Femur (tissue), 1 donor: ENCODE data around the gene GLI2.

Experiments used
- DNase-seq: peaks from one replicate; pipeline ENCODE4 v3.0.0-alpha.2; 2017

GLI2 gene

DNA sequence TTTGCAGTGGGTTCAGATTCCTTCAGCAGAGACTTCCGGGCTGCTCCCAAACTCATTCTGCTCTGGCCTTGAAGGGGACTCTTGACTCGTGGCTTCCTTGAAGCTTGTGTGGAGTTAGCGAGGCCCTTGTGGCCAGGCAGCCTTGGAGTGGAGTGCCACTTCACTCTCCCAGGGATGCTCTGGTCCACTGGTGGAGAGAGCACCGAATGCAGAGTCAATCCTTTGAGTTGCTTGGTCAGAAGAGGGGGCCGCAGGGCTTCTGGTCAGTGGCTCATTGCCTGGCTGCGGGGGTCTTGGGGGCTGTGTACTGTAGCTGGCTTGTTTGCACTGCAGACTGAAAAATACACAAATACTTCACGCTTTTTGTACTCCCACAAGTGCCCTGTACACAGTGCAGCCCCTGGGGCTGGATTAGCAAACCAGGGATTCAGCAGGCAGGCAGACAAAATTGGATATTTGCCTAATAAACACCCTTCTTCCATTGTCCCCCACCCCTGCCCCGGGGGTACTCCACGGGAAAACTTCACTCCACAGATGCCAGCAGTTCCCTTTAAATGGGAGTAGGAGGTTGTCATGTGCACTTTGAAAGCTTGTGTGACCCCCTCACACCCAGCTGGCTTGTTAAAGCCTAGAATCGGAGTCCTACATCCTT lies 3.2 kb downstream of the GLI2 start:
- no peak for DNase-seq

DNA sequence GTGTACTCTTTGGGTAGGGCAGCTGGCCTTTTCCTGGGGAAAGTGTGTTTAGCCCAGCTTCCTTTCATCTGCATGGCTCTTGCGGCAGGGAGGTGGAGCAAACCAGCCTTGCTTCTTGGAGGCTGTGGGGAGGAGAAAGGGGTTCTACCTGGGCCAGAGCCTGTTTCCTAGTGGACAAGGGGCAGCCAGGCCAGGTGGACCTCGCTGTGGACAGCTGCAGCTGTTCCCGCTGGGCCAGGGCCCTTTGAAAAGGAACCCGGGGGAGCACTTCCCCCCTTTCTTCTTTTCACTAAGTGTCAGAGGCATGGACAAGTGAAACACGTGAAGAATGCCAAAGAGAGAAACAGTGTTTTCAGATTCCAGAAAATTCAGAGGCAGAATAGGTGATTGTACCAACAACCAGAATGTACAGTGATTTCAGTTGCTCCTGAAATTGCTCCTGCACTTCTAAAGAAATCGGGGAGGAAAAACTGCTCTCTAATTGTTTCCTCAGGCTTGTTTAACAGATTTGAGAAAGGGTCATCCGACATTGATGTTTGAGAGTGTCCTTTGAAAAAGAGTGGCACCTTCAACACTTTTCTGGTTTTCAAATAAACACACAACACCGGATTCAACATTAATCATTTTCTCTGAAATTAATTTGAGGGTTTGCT lies 3.9 kb downstream of the GLI2 start:
- DNase-seq: no peak

DNA sequence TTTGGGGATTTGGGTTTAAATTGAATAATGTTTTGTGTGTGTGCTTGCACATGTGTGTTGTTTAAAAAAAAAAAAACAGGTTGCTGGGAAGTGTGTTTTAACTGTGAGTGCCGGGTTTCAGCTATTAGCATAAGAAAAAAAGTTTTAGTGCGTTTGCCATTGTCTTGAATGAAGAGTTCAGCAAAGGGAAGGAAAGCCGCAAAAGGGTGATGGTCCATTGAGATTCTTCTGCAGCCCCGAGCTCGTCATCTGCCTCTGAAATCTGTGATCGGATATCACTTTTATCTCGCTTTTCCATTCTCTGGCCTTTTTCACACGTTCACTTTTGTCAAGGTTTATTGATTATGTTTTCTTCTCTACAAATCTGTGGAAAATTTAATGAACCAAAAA lies 4.7 kb downstream of the GLI2 start:
- no peak for DNase-seq

DNA sequence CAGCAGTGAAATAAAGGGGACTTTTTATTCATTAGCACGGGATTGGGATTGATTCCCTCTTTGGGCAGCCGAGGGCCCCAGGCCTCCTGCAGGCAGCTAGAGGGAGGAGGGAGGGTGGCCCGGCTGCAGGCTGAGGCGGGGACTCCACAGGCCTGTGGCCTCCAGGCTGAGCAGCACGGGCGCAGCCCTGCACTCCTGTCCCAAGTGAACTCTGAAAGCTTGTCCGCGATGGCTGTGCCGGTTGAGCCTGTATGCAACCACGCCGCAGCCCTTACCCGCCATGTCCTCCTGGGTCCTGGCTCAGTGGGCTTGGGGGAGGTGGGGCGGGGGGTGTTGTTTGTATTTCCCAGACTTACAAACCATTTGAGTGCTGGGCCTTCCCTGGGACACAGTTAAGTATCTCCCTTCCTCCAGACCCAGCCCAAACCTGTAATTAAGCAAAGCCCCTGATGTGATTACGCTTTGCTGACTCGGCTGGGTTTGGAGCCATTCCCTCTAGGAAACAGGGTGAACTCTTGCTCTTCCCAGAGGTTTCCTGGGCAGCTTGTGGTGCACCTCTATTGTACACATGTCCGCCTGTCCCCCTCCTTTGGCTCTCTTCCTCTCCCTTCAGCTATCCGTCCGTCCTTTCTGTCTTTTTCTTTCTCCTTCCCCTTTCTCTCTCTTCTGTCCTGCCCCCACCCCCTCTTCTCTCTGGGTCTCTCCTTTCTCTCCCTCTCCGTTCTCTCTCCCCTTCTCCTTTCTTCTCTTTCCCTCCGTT lies 5.3 kb downstream of the GLI2 start:
- DNase-seq: peak; percentile 69

DNA sequence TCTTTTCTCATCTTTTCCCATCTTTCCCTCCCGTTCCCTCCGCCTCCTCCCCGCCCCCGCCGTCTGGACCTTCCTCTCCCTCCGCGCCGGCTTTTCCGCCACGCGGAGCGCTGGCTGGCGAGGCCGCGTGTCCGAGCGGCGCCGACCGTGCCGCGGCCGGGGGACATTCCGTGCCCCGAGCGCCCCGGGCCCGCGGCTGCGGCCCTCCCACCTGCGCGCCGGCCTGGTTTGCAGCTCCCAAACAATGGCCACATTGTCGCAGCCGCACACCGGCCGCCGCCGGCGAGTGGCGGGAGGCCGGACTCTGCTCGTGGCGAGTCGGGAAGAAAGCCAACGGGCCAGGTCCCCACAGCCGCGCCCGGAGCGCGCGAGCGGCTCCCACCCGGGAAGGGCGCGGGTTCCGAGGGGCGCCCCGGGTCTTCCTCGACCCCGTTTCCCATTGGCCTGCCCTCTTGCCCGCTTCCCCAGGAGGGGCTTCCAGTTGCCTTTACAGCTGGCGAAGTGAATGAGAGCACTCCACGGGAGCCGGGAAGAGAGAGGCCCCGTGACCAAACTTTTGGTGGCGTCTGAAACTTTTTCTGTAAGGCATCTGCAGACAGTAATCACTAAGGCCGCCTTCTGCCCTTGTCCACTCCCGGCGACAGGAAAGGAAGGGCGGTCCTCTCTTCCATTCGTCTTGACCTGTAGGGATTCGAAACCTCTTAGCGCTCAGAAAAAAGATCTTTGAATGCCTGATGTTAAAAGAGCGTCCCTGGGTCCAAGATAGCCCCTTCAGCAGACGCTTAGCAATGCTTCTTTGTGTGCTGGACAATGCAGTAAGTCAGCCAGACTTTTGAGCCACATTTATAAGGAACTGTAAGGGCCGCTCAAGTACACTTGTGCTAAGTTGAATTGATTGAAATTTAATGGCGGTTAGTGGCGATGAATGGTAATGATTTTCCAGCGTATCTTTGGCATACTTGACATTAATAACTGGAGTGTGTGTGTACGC lies 6.2 kb downstream of the GLI2 start:
- DNase-seq: no peak

DNA sequence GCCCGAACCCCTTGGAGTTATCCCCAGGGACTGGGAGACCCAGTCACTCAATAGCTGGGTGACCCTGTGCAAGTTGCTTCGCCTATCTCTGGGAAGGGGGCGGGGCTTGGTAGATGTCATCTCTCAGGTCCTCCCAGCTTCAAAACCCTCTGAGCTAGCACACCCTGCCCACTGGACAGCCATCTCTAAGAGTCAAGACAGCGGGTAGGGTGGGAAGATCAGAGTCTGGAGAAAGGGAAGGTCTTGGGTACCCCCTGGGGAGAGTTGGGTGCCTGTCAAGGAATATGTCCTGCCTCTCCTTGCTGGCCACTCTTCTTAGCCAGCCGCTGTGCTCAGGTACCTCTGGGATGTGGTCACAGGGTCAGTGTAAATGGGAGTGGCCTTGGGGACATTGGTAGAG lies 8.0 kb downstream of the GLI2 start:
- no peak for DNase-seq

DNA sequence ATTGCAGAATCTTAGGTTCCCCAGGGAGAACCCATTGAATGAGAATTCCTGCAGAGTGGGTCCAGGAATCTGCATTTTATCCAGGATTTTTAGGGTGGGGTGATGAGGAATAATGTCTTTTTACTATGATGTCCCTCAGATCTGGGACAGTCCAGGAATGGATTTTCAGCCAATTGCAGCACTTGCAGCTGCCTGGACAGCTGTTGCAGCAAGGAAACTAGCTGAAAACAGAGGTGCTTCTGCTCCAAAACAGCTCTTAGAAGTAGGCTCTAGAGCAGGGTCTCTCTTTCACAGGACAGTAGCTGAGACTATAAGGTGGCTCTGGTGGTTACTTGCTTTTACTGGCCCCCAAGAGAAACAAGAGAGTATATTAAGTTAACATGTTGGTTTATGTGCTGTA lies 9.1 kb downstream of the GLI2 start:
- DNase-seq: peak; percentile 33

DNA sequence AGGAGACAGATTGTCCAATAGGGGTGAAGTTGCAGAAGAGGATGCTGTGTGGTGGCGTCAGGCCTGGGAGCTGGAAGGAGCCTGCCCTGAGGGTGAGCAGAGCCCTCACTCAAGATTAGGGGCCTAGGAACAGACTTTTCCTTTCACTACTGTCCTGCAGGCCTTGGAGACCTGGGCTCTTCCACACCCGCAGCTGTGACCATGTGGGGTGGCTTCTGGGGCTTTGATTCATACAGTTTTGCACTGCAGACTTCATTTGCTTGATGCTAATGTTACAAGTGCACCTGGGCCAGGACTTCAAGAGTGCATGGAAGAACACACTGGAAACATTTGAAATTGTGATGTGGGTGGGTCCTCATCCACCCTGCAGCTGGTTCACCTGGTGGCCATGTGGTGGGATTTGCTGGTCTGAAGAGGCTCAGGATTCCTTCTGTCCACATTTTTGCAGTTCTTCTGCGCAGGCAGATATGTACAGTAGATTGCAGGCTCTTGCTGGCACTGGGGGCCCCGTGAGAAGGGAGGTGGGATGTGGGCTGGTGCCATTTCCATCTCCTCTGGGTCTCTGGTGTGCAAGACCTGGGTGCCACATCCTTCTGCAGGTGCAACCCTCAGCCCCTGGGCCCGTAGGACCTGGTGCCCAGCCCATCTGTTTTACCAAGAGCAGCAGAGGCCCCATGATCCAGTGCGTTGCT lies 9.9 kb downstream of the GLI2 start:
- DNase-seq: no peak

DNA sequence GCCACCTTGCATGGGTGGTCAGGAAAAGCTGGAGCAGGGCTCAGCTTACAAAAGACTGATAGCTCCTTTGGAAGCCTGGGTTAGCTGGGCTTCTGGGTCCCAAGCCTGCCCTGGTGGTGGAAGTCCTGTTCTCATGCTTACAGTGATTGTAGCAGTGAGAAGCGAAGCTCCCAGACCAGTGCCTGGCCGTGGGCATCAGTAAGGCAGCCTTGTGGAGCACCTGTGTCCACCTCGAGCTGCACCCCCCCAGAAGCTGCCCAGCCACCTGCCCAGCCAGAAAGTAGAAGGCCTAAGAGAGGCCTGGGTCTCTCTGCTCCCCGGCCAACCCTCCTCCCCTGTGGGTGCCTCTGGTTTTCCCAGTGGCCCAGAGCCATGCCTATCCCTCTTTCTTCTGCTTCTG lies 10.5 kb downstream of the GLI2 start:
- DNase-seq: no peak

DNA sequence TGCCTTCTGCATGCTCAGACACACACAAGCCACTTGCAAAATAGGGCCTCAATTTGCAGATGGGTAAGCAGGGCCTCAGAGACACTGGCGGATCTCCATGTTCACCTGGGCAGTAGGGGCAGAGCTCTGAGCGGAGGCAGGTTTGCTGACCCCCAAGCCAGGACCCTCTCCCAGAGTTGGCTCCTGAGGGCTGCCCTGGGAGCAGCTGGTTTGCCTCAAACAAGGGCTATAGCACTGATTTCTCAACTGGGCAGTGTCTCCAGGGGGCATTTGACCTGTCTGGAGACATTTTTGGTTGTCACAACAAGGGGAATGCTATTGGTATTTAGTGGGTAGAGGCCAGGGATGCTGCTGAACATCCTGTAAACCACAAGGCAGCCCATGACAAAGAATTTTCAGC lies 11.6 kb downstream of the GLI2 start:
- DNase-seq: no peak

DNA sequence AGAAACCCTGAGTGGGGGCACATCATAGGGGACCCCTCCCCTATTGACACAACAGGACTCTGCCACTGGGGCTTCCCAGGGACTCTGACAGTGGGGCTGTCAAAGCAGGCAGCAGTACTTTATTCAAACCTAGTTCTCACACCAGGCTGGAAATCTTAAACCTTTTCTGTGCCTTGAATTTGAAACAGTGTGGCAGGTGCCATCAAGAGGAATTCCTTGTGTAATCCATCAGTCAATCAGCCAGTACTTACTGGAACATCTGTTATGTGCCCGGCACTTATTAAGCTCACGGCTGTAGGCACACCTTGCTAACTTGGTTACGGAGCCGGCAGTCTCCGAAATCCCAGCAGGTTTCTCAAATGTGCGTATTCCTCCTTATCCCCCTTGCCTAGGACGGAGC lies 12.0 kb downstream of the GLI2 start:
- DNase-seq: no peak

DNA sequence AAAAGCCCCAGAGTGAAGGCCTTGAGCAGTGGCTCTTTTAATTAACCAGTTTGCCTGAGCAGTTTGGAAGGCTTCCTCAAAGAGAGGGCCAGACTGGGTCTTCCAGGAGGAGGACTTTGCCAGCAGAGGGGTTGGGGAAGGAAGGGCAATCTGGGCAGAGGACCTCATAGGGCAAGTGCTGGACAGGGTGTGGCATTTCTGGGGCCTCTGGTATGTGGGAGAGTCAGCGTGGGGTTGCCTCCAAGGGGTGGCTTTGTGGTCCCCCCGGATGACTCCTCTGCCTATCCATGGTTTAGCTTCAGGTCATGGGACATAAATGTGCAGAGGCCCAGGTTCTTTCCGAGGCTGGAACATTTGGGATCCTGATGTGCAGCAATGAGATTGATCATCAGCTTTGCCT lies 12.6 kb downstream of the GLI2 start:
- DNase-seq: no peak

DNA sequence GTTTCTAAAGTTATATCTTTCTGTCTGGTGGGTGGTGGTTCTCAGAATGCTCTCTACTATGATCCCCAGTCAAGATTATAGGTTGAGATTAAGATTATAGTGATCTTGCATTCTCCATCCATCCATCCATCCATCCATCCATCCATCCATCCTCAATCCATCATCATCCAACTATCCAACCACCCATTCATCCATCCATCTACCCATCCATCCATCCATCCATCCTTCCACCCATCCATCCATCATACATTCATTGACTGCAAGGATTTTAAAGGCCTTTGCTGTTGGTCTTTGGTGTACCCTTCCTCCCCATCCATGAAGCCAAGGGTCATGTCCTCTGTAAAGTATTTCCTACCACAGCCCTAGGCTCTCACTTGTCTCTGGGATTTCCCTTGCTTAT lies 13.1 kb downstream of the GLI2 start:
- DNase-seq: no peak

DNA sequence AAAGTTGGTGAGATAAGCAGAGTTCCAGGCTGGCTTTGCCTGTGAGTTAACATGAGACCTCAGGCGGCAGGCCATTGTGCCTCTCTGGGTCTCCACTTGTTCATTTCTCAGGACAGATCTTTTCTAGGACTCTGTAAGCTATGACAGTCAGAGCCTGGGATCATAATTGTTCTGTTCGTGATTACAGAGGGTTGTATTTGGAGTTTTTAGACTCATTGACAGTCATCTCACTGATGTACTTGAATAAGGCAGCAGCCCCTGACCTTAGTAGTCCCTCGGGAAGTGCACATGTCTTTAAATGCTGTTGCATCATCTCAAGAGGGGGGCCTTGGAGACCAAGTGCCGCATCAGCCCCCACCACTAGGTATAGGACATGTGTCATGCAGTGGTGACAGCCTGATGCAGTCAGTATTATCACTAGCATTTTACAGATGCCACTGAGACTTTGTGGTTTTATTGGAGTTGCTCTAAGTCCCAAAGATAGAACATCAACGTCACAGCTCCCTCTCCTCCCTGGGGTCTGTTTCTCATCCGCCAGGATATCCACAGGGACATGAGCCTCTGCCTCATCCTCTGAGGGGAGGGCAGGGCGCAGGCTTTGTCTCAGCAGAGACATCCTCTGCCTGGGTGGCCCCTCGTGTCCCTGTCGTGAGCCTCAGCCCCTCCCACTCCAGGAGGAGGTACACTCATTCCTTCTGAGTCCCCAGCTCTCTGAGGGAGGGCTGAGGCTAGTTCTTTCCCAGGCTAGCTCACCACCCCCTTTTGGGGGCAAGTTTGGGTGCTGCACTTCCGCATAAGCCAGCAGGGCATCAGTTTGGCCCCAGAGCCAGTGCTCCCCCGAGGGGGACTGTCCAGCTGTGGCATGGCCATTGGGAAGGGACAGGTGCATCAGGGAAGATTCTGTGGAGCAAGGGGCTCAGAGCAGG lies 14.1 kb downstream of the GLI2 start:
- peak; percentile 22 for DNase-seq

DNA sequence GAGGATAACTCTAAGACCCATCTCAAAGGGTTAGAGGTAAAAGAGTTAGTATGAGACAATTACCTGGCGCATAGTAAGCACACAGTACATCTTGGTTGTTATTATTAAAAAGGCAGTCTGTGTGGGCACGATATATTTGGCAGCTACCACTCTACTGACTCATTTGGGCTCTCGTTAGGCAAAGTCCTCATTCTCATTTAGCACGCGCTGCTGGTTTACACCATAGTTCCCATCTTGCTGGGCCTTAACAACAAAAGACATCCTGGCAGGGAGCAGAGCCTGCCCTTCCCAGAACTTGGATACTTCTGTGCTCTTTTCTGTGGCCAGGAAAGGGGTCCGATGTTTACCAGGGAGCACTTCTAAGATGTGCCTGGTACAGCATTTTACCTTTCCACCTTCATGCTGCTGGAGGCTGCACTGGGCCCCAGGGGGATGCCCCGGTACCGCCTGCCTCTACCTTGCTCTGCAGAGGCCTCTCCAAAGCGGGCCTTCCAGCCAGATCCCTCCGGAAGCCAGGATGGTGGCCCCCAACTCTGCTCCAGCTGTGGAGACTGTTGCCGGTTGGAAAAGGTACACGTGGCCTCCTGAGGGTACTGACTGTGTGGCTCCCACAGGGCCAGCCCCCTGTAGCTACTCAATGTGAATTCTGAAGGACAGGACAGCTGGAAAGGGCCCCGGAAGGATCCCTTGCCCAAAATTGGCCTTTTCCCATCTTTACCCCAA lies 15.0 kb downstream of the GLI2 start:
- no peak for DNase-seq

DNA sequence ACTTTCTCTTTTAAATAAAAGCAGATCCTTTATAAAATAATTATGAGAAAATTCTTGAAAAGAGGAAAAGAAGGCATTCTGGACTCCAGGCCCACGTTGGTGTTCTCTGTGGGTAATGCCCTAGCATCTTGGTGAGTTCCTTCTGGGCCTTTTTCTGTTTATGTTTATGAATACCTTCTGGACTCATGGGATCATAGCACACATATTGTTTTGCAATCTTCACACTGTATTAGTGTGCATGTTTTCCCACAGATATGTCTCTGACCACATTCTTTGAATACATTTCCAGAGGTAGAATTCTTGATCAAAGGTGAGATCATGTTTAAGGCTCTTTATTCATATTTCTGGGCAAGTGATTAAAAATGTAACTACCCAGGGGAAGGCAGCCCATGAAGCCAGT lies 15.9 kb downstream of the GLI2 start:
- DNase-seq: no peak

DNA sequence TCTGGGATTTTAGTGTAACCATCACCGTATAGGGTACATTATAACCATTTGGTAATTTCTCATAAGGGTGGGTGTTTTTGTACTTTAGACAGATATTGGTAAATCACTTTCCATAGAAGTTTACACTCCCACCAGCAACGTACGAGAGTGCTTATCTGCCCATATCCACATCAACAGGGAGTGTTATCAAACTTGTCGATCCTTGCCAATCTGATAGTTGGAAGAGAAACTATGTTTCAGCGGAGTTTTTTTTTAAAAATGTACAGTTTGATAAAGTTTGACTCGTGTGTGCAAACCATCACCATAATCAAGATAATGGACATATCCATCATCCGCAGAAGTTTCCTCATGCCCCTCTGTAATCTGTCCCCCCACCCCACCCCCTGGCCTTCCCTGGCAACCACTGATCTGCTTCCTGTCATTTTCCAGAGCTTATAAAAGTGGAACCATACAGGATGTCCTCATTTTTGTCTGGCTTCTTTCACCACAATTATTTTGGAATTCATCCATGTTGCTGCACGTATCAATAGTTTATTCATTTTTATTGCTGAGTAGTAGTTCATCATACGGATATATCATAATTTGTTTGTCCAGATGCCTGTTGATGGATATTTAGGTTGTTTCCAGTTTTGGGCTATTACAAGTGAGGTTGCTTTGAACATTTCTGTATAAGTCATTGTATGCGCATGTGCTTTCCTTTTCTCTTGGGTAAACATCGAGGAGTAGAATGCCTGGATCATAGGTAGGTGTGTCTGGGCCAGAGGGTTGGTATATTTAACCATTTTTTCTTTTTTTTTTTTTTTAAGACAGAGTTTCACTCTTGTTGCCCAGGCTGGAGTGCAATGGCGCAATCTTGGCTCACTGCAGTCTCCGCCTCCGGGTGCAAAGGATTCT lies 18.6 kb downstream of the GLI2 start:
- no peak for DNase-seq

DNA sequence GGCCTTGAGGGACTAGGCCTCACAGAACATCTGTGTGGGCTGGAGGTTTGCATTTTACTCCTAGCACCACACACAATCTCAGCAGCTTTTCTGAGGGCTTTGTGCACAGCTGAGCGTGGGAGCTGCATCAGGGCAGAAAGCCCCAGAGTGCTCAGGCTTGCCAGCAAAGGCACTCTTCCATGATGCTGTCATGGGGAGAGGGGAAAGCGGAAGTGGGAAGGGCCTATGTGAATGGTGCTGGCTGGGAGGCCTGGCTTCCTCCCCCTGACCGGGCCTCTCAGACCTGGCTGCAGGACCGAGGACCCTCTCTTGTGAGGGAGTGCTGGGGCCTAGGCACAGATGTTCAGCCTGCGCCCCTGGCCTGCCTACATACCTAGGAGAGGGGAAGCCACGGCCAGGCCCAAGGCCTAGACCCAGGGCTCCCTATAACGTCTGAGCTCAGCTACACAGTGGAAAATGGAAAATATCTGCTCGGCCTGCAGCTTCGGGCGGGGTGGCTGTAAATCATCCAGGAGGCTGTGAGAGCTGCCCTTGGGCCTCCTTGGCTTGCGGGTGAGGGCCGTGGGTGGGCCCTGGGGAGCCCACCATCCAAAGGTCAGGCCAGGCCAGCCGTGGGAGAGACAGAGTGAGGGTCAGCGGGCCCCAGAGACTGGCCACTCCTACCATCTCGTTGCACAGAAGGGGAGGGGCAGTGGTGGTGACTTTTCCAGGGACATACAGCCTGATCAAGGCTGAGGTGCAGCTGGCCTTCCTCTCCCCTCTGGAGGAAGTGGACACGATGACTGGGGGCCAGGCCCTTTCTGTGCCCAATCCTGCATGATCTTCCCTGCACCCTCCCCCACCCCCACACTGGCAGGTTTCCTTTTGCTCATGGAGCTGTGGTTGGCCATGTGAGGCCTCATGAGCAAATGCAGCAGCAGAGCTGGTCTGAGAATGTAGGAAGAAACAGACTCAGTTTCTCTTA lies 22.8 kb downstream of the GLI2 start:
- peak; percentile 95 for DNase-seq
